GM21381 (cell line): ENCODE results near the gene ERVW-1.
"Not testable (repeated sequence)": the region's sequence is repeated elsewhere in the genome, so short reads cannot be mapped to it uniquely, and the experiment has no call there.

Experiments used
- ATAC-seq: cut with Tn5 transposase; IDR thresholded peaks from one replicate; pipeline ENCODE4 v1.9.1; 2021; ENCODE audit warnings: mild to moderate bottlenecking, moderate library complexity; ENCODE audit not compliant: unreplicated experiment

ERVW-1 gene

GRCh38 chr7:92477681-92478080 is at the start of gene ERVW-1:
Gene ERVW-1, minus strand, starts transcription at chr7:92477946. Its CDS starts 7,565 bp downstream, at chr7:92470381.
- ATAC-seq, result not testable (repeated sequence)

- no peak for ATAC-seq
Measured at GRCh38 chr7:92523110-92523509, 45.4 kb upstream of the ERVW-1 start.

- ATAC-seq, result no peak
Measured at GRCh38 chr7:92520024-92520423, 42.3 kb upstream of the ERVW-1 start.

- no peak for ATAC-seq
Measured at GRCh38 chr7:92517631-92518030, 39.9 kb upstream of the ERVW-1 start.

- ATAC-seq, result no peak
Measured at GRCh38 chr7:92513167-92513902, 35.6 kb upstream of the ERVW-1 start.

GRCh38 chr7:92508946-92509345 is 31.2 kb upstream of the ERVW-1 start:
- no peak for ATAC-seq

- ATAC-seq, result no peak
Measured at GRCh38 chr7:92506363-92506762, 28.6 kb upstream of the ERVW-1 start.

GRCh38 chr7:92504563-92504962 is 26.8 kb upstream of the ERVW-1 start:
- no peak for ATAC-seq

- no peak for ATAC-seq
Measured at GRCh38 chr7:92503767-92504166, 26.0 kb upstream of the ERVW-1 start.

GRCh38 chr7:92498557-92498956 is 20.8 kb upstream of the ERVW-1 start:
- no peak for ATAC-seq

GRCh38 chr7:92496876-92497275 is 19.1 kb upstream of the ERVW-1 start:
- ATAC-seq, result no peak

GRCh38 chr7:92489634-92490033 is 11.9 kb upstream of the ERVW-1 start:
- no peak for ATAC-seq

GRCh38 chr7:92487804-92488203 is 10.1 kb upstream of the ERVW-1 start:
- ATAC-seq, result no peak

- no peak for ATAC-seq
Measured at GRCh38 chr7:92485974-92486373, 8.2 kb upstream of the ERVW-1 start.

- ATAC-seq, result no peak
Measured at GRCh38 chr7:92485267-92485892, 7.6 kb upstream of the ERVW-1 start.

- not testable (repeated sequence) for ATAC-seq
Measured at GRCh38 chr7:92484226-92484625, 6.5 kb upstream of the ERVW-1 start.

- not testable (repeated sequence) for ATAC-seq
Measured at GRCh38 chr7:92483624-92484023, 5.9 kb upstream of the ERVW-1 start.

GRCh38 chr7:92479146-92479545 is 1.4 kb upstream of the ERVW-1 start:
- ATAC-seq, result not testable (repeated sequence)

- no peak for ATAC-seq
Measured at GRCh38 chr7:92478711-92479110, 965 bp upstream of the ERVW-1 start.

- ATAC-seq, result no peak
Measured at GRCh38 chr7:92478095-92478494, 349 bp upstream of the ERVW-1 start.

GRCh38 chr7:92475851-92476590 is 1.7 kb downstream of the ERVW-1 start:
- not testable (repeated sequence) for ATAC-seq

GRCh38 chr7:92475261-92475770 is 2.4 kb downstream of the ERVW-1 start:
- ATAC-seq, result not testable (repeated sequence)
